Activated CD8-positive, alpha-beta T cell treated with anti-CD3 and anti-CD28 coated beads for 36 hours (primary cell): ENCODE data around the gene DNAAF8. TPM values are rescaled to one million over a fixed set of nuclear protein-coding genes. Genes with fewer than 3 reads are reported as not detected.

ENCODE experiments used
- ATAC-seq: fragments of 200-7000 bp; cut with Tn5 transposase; one replicate; pipeline ENCODE4 v1.10.0; 2021; ENCODE audit warnings: mild to moderate bottlenecking, moderate library complexity
- CTCF ChIA-PET: fragments of 350-600 bp; sonication (Branson Sonifier 250); formaldehyde crosslinking; loops from one replicate; lab custom pipeline; 2021; ENCODE audit warnings: antibody characterized with exemption; lab: Charles Lee
- POLR2A ChIA-PET: fragments of 350-600 bp; sonication (Branson Sonifier 250); formaldehyde crosslinking; loops from one replicate; lab custom pipeline; 2021; ENCODE audit warnings: antibody characterized with exemption; lab: Charles Lee
- DNase-seq: peaks from one replicate; pipeline ENCODE4 v3.0.0-alpha.2; 2020
- H3K27ac Mint-ChIP-seq: one replicate; pipeline ENCODE4 v1.8.0; 2021; ENCODE audit warnings: mild to moderate bottlenecking, mixed read lengths
- H3K27me3 Mint-ChIP-seq: one replicate; pipeline ENCODE4 v1.8.0; 2021; ENCODE audit warnings: mixed read lengths
- H3K36me3 Mint-ChIP-seq: one replicate; pipeline ENCODE4 v1.8.0; 2021; ENCODE audit warnings: low read depth, mixed read lengths
- H3K4me1 Mint-ChIP-seq: one replicate; pipeline ENCODE4 v1.8.0; 2021; ENCODE audit warnings: low read depth, mixed read lengths
- H3K4me3 Mint-ChIP-seq: one replicate; pipeline ENCODE4 v1.8.0; 2021; ENCODE audit warnings: mild to moderate bottlenecking, moderate library complexity, mixed read lengths
- H3K9me3 Mint-ChIP-seq: one replicate; pipeline ENCODE4 v1.8.0; 2021; ENCODE audit warnings: mixed read lengths
- CTCF ChIP-seq: fragments of 200-600 bp; IDR thresholded peaks from one replicate; pipeline ENCODE4 v1.8.0; 2022; ENCODE audit warnings: antibody characterized with exemption, mild to moderate bottlenecking
- intact Hi-C: fragments of 100-400 bp; cut with micrococcal nuclease; formaldehyde crosslinking; loops from one replicate; pipeline ENCODE4 v1.10.0; 2022
- total RNA-seq, 2 experiments: library from RNA; stranded (reverse); gene quantifications; one replicate each; pipeline ENCODE4 v1.2.3, GENCODE V29; 2021

Gene DNAAF8
- total RNA-seq, 2 experiments from 2014 or later, result 0.18 to 0.38 TPM

DNA sequence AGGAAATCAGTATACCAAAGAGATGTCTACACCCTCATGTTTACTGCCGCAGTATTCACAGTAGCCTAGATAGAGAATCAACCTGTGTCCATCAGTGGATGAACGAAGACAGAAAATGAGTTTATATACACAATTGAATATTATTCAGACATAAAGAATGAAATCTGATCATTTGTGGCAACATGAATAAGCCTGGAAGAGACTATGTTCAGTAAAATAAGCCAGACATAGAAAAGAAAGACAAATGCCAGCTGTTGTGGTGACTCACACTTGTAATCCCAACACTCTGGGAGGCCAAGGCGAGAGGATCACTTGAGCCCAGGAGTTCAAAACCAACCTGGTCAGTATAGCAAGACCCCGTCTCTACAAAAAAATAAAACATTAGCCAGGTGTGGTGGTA, 24.9 kb upstream of the DNAAF8 start:
- POLR2A ChIA-PET, result interaction anchor here (1.7 kb wide), 1 partner anchor 8 kb away, joined by 5 read pairs; no protein-coding TSS in a partner anchor
- Mint-ChIP-seq H3K9me3 (no peaks in the 10 kb centered on the region), H3K4me1 (no peaks in the 10 kb centered on the region), H3K36me3 (peaks cover 18% of the 10 kb centered on the region), H3K27me3 (no peaks in the 10 kb centered on the region), H3K4me3 (no peak overlapping the region), H3K27ac (no peak overlapping the region)
- intact Hi-C loops, result no loop called here
- no peak for DNase-seq
- ATAC-seq, result no peak
- no peak for TF ChIP-seq CTCF
- CTCF ChIA-PET, result interaction anchor here (0.9 to 1.4 kb wide), 4 partner anchors 8 to 247 kb away, joined by 3 read pairs; no protein-coding TSS in a partner anchor

GRCh38 chr16:4713663-4714501, 20.5 kb upstream of the DNAAF8 start:
- no peaks in the 10 kb centered on the region for H3K4me1 Mint-ChIP-seq
- DNase-seq (no peak), ATAC-seq (no peak)
- no peak overlapping the region for H3K4me3 Mint-ChIP-seq
- intact Hi-C loops, result no loop called here
- no peaks in the 10 kb centered on the region for H3K9me3 Mint-ChIP-seq
- ChIA-PET CTCF (no interaction called here), POLR2A (no interaction called here)
- no peak for TF ChIP-seq CTCF
- H3K27me3 Mint-ChIP-seq, result no peaks in the 10 kb centered on the region
- H3K36me3 Mint-ChIP-seq, result peaks cover 14% of the 10 kb centered on the region
- H3K27ac Mint-ChIP-seq, result no peak overlapping the region

GRCh38 chr16:4714996-4715395, 19.3 kb upstream of the DNAAF8 start:
- Mint-ChIP-seq H3K27ac (no peak overlapping the region), H3K9me3 (no peaks in the 10 kb centered on the region), H3K4me3 (no peak overlapping the region), H3K27me3 (no peaks in the 10 kb centered on the region), H3K36me3 (peaks cover 7% of the 10 kb centered on the region), H3K4me1 (no peaks in the 10 kb centered on the region)
- ChIA-PET POLR2A (no interaction called here), CTCF (no interaction called here)
- ATAC-seq (no peak), DNase-seq (no peak)
- no peak for TF ChIP-seq CTCF
- intact Hi-C loops, result no loop called here

DNA sequence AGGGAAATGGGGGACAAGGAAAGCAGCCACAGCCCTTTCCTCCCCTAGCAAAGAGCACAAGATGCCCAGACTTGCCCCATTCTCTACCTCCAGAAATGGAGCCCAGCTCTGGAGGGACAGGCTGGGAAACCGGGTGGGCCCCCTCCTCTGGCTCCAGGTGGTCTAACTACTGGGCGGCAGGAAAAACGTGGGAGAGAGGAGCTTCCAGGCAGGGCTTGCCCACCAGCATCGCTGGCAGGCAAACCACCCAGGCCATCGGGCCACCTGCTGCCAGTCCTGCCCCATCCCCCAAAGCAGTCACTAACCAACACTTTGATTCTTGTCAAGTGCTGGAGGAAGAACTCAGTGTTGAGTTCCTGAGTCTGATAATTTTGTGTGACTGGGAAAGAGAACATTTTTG, 15.9 kb upstream of the DNAAF8 start:
- peaks cover 10% of the 10 kb centered on the region for H3K36me3 Mint-ChIP-seq
- POLR2A ChIA-PET, result interaction anchor here (0.8 kb wide), 1 partner anchor 16 kb away, joined by 4 read pairs; the partner anchor contains the start of genes ANKS3 and DNAAF8
- no peaks in the 10 kb centered on the region for H3K4me1 Mint-ChIP-seq
- ATAC-seq (no peak), DNase-seq (no peak)
- no peaks in the 10 kb centered on the region for H3K27me3 Mint-ChIP-seq
- CTCF ChIA-PET, result no interaction called here
- no peak for TF ChIP-seq CTCF
- intact Hi-C loops, result no loop called here
- no peak overlapping the region for H3K4me3 Mint-ChIP-seq
- no peaks in the 10 kb centered on the region for H3K9me3 Mint-ChIP-seq
- H3K27ac Mint-ChIP-seq, result no peak overlapping the region

DNA sequence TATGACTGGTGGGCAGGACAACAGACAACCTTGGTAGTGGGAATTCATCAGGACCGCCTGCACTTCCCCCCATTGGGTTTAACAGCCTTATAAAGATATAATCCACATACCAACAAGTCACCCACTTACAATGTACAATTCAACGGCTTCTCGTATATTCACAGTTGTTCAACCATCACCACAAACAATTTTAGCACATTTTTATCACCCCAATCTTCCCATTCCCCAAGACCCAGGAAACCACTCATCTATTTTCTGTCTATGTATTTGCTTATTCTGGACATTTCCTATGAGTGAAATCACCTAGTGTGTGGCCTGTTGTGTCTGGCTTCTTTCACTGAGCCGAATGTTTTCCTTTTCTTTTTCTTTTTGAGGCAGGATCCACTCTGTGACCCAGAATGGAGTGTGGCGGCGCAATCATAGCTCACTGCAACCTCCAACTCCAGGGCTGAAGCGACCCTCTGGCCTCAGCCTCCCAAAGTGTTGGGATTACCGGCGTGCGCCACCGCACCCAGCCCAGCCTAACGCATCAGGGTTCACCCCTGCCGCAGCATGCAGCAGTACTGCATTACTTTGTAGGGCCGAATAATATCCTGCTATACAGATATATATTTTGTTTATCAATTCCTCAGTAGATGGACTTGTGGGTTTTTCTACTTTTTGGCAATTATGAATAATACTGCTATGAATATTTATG, 11.1 kb upstream of the DNAAF8 start:
- Mint-ChIP-seq H3K27ac (no peak overlapping the region), H3K4me1 (no peaks in the 10 kb centered on the region), H3K36me3 (peaks cover 12% of the 10 kb centered on the region), H3K27me3 (no peaks in the 10 kb centered on the region), H3K4me3 (no peak overlapping the region), H3K9me3 (no peaks in the 10 kb centered on the region)
- ATAC-seq (no peak), DNase-seq (no peak)
- POLR2A ChIA-PET, result no interaction called here
- no peak for TF ChIP-seq CTCF
- intact Hi-C loops, result no loop called here
- CTCF ChIA-PET, result no interaction called here
